GM12878 (cell line): ENCODE results near the gene RFX7. TPM values are rescaled to one million over a fixed set of nuclear protein-coding genes. Genes with fewer than 3 reads are reported as not detected.

Source experiments
- BCL3 ChIP-seq: IDR thresholded peaks from 2 replicates; pipeline ENCODE4 v1.6.1; 2011; ENCODE audit warnings: borderline replicate concordance, low read depth, mild to moderate bottlenecking, moderate library complexity, low read length; ENCODE audit not compliant: insufficient read depth, poor library complexity, severe bottlenecking
- HDAC2 ChIP-seq: fragments of 200-600 bp; sonication (generic); IDR thresholded peaks from 2 replicates; pipeline ENCODE4 v1.6.1; 2017
- MTA2 ChIP-seq: fragments of 450-650 bp; IDR thresholded peaks from 2 replicates; pipeline ENCODE4 v1.6.1; 2016; ENCODE audit warnings: low read depth, mild to moderate bottlenecking, moderate library complexity
- NR2C1 ChIP-seq: fragments of 450-650 bp; IDR thresholded peaks from 2 replicates; pipeline ENCODE4 v1.6.1; 2017; ENCODE audit warnings: antibody characterized with exemption, mild to moderate bottlenecking, moderate library complexity
- NR2F1 ChIP-seq: fragments of 450-650 bp; conservative IDR thresholded peaks from 2 replicates; pipeline ENCODE4 v1.6.1; 2017; ENCODE audit warnings: mild to moderate bottlenecking
- NRF1 ChIP-seq: conservative IDR thresholded peaks from 2 replicates; pipeline ENCODE4 v1.6.1; 2011; ENCODE audit warnings: mild to moderate bottlenecking, low read depth, low read length, improper control_type of control experiment
- PML ChIP-seq: IDR thresholded peaks from 2 replicates; pipeline ENCODE4 v1.6.1; 2012; ENCODE audit warnings: low read length, inconsistent platforms
- RCOR1 ChIP-seq: conservative IDR thresholded peaks from 2 replicates; pipeline ENCODE4 v1.6.1; 2012; ENCODE audit warnings: low read depth, low read length, improper control_type of control experiment
- SIN3A ChIP-seq: IDR thresholded peaks from 2 replicates; pipeline ENCODE4 v1.6.1; 2012; ENCODE audit warnings: low read depth, low read length, improper control_type of control experiment
- STAT3 ChIP-seq: IDR thresholded peaks from 2 replicates; pipeline ENCODE4 v1.6.1; 2011; ENCODE audit warnings: low read depth, low read length, improper control_type of control experiment
- YY1 ChIP-seq: IDR thresholded peaks from 2 replicates; pipeline ENCODE4 v1.6.1; 2011; ENCODE audit warnings: low read depth, mild to moderate bottlenecking, low read length
- ZNF24 ChIP-seq: fragments of 450-650 bp; IDR thresholded peaks from 2 replicates; pipeline ENCODE4 v1.6.1; 2017; ENCODE audit warnings: antibody characterized with exemption, mild to moderate bottlenecking
- polyA plus RNA-seq, 11 experiments: library from polyadenylated mRNA; depleted of rRNA in 4 of 11; unstranded in 6 of 11; stranded (reverse) in 5 of 11; fragments of >200 nt; fragmentation: Nextera tagmentation in 4 of 11; fragmentation: Illumina TruSeq in 1 of 11; extraction: Ambion mirVana in 4 of 11; extraction: Trizol in 1 of 11; gene quantifications; 1 replicate in 1 of 11; 2 replicates in 10 of 11; pipeline versions ENCODE4 v1.2.1 to v1.2.3, GENCODE V29; 2011 to 2016; ENCODE audit warnings: inconsistent platforms in 2 of 11, missing spikeins in 2 of 11, low read depth in 1 of 11
- total RNA-seq, 4 experiments: library from RNA; depleted of rRNA in 3 of 4; stranded (reverse); fragments of >200 nt in 3 of 4; fragmentation: Illumina TruSeq in 1 of 4; extraction: Trizol in 1 of 4; gene quantifications; 2 replicates each; pipeline versions ENCODE4 v1.2.1 to v1.2.3, GENCODE V29; 2013 to 2021
- TF ChIP-seq, protein P1 (sequence below): fragments of 450-650 bp; formaldehyde crosslinking; IDR thresholded peaks from 2 replicates; pipeline ENCODE4 v1.4.0; 2022; ENCODE audit warnings: mild to moderate bottlenecking, moderate library complexity

The RFX7 gene
- total and polyA plus RNA-seq, 10 of the 15 experiments (the other 5 are each of a cell fraction or from before 2014, with no cell fraction given) = 3.2 to 31.4 (median 10.7) TPM

DNA sequence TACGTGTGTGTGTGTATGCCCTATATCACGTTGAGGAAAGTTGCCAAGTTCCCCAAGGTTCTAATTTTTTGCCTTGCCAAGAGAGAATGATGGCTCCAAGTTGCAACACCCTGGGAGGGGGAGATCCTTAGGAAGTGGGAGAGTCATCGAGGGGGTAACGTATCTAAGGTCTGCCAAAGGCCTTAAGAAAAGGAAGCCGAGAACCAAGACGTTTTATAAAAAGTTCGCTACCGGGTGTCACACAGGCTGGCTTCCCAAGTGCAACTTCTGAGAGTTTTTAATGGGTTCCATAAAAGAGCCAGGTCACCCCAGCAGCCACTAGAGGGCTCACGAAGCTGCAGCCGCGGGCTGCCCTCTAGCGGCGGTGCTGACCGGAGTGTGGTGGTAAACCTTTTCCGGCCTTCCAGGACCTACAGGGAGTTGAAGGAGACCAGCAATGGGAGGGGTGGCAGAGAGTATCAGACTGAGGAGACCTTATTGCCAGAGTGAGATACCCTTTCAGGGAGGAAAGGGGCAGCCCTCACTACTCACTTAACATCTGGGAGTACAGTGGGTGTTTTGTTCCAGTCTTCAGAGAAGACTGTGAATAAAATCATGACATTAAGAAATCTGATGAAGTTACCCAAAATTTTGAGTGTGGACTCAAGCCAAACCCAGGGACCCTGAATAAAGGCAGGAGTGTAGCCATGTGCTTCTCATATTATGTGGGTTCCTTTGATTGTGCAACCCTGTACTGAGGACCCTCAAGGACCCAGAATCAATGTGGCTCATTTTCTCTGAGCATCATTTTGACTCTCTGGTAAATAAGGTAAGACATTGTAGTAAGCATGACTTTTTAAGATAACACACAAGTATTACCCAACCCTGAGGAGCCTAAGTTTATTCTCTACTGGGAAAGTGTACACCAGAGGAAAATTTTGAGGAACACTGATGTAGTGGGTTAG is 2.5 kb upstream of the RFX7 start (continued):
- TF ChIP-seq NR2C1 (peak; percentile 55; the same call in 1 of the 2 replicates), ZNF24 (peak; percentile 74), HDAC2 (no peak), PML (peak; percentile 89), YY1 (peak; percentile 94), BCL3 (no peak), SIN3A (peak; percentile 61; the same call in 1 of the 2 replicates), NR2F1 (peak; percentile 70), NRF1 (no peak), MTA2 (no peak), STAT3 (peak; percentile 72; the same call in 1 of the 2 replicates), RCOR1 (no peak)
- TF ChIP-seq, protein P1, sequence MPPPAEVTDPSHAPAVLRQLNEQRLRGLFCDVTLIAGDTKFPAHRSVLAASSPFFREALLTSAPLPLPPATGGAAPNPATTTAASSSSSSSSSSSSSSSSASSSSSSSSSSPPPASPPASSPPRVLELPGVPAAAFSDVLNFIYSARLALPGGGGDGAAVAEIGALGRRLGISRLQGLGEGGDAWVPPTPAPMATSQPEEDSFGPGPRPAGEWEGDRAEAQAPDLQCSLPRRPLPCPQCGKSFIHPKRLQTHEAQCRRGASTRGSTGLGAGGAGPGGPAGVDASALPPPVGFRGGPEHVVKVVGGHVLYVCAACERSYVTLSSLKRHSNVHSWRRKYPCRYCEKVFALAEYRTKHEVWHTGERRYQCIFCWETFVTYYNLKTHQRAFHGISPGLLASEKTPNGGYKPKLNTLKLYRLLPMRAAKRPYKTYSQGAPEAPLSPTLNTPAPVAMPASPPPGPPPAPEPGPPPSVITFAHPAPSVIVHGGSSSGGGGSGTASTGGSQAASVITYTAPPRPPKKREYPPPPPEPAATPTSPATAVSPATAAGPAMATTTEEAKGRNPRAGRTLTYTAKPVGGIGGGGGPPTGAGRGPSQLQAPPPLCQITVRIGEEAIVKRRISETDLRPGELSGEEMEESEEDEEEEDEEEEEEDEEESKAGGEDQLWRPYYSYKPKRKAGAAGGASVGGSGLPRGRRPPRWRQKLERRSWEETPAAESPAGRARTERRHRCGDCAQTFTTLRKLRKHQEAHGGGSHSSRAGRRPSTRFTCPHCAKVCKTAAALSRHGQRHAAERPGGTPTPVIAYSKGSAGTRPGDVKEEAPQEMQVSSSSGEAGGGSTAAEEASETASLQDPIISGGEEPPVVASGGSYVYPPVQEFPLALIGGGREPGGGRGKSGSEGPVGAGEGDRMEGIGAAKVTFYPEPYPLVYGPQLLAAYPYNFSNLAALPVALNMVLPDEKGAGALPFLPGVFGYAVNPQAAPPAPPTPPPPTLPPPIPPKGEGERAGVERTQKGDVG = no peak
